Panc1 (cell line): ENCODE data around the gene NPTX2. TPM values are rescaled to one million over a fixed set of nuclear protein-coding genes. Genes with fewer than 3 reads are reported as not detected.

Source experiments
- ATAC-seq: fragments of 200-7000 bp; cut with Tn5 transposase; 2 replicates; pipeline ENCODE4 v1.9.1; 2020; ENCODE audit warnings: mild to moderate bottlenecking, moderate library complexity
- BruUV-seq: library from RNA; stranded (reverse); fragments of 400-500 nt; replicated peaks from 2 replicates; lab custom pipeline; 2021; lab: Mats Ljungman, UMichigan
- CTCF ChIA-PET: fragments of 300-600 bp; sonication (Branson Sonifier 250); formaldehyde crosslinking; loops from one replicate; lab custom pipeline; 2022; ENCODE audit warnings: antibody characterized with exemption; lab: Charles Lee
- POLR2A ChIA-PET: fragments of 300-600 bp; sonication (Branson Sonifier 250); formaldehyde crosslinking; loops from one replicate; lab custom pipeline; 2022; ENCODE audit warnings: antibody characterized with exemption; lab: Charles Lee
- DNase-seq: peaks from one replicate; pipeline ENCODE4 v3.0.0-alpha.2; 2010; ENCODE audit warnings: low read depth, low spot score
- H3K27ac ChIP-seq: 2 replicates; pipeline ENCODE4 v1.5.1; 2011; ENCODE audit warnings: mild to moderate bottlenecking, low read length, inconsistent platforms
- H3K27me3 ChIP-seq: fragments of 200-500 bp; sonication (Bioruptor generic); 2 replicates; pipeline ENCODE4 v1.6.0; 2014; ENCODE audit warnings: low read length, inconsistent platforms; ENCODE audit not compliant: control insufficient read depth, insufficient read depth
- H3K36me3 ChIP-seq: fragments of 200-500 bp; sonication (Bioruptor generic); 2 replicates; pipeline ENCODE4 v1.5.1; 2014; ENCODE audit warnings: inconsistent platforms, mild to moderate bottlenecking, low read length, moderate library complexity; ENCODE audit not compliant: control insufficient read depth, insufficient read depth
- H3K4me1 ChIP-seq: 2 replicates; pipeline ENCODE4 v1.5.1; 2011; ENCODE audit warnings: inconsistent platforms, mild to moderate bottlenecking, low read length, moderate library complexity; ENCODE audit not compliant: control insufficient read depth, insufficient read depth
- H3K4me3 ChIP-seq, 2 experiments: 2 replicates each; pipeline ENCODE4 v1.5.1; 2011 to 2012; ENCODE audit warnings: low read depth in 2 of 2, low read length in 2 of 2, mild to moderate bottlenecking in 2 of 2, inconsistent platforms in 1 of 2, moderate library complexity in 1 of 2
- H3K9me3 ChIP-seq: fragments of 200-500 bp; sonication (Bioruptor generic); 2 replicates; pipeline ENCODE4 v1.5.1; 2014; ENCODE audit warnings: low read depth, mild to moderate bottlenecking, inconsistent platforms, low read length, moderate library complexity; ENCODE audit not compliant: control insufficient read depth, insufficient read depth
- CTCF ChIP-seq: fragments of 450-650 bp; IDR thresholded peaks from 2 replicates; pipeline ENCODE4 v1.5.1; 2017; ENCODE audit warnings: mild to moderate bottlenecking
- POLR2AphosphoS5 ChIP-seq: IDR thresholded peaks from 2 replicates; pipeline ENCODE4 v1.6.1; 2012; ENCODE audit warnings: mild to moderate bottlenecking, low read depth, low read length, moderate library complexity
- REST ChIP-seq, 2 experiments: IDR thresholded peaks; 2 replicates each; pipeline ENCODE4 v1.6.1; 2011 to 2012; ENCODE audit warnings: low read depth in 2 of 2, control low read depth in 1 of 2, low read length in 1 of 2, mild to moderate bottlenecking in 1 of 2, moderate library complexity in 1 of 2; ENCODE audit not compliant: insufficient read depth in 1 of 2
- SIN3A ChIP-seq: IDR thresholded peaks from 2 replicates; pipeline ENCODE4 v1.6.1; 2012; ENCODE audit warnings: low read depth, mild to moderate bottlenecking, low read length, moderate library complexity, borderline replicate concordance; ENCODE audit not compliant: insufficient read depth
- TCF7L2 ChIP-seq: IDR thresholded peaks from 2 replicates; pipeline ENCODE4 v1.6.1; 2011; ENCODE audit warnings: mild to moderate bottlenecking, low read depth, low read length, inconsistent platforms
- in situ Hi-C: cut with HindIII; loops from 2 replicates; pipeline ENCODE4 v1.10.0; 2016; ENCODE audit warnings: low sequenced_read_pairs, low pct_unique_long_range_greater_than_20kb
- intact Hi-C: fragments of 100-400 bp; cut with micrococcal nuclease; formaldehyde crosslinking; loops from one replicate; pipeline ENCODE4 v1.10.0; 2022; ENCODE audit not compliant: unreplicated experiment
- total RNA-seq: library from RNA; stranded (reverse); gene quantifications from one replicate; pipeline ENCODE4 v1.2.1, GENCODE V29; 2021; ENCODE audit not compliant: unreplicated experiment

Gene NPTX2
- total RNA-seq, 1 experiment from 2014 or later: 0.15 TPM

GRCh38 chr7:98598846-98599615, 18.1 kb upstream of the NPTX2 start:
- no peaks in the 10 kb centered on the region for H3K4me1 ChIP-seq
- no peak for ATAC-seq
- ChIA-PET CTCF (interaction anchor here (0.5 kb wide), 1 partner anchor 236 kb away, joined by 3 read pairs; no protein-coding TSS in a partner anchor), POLR2A (no interaction called here)
- TF ChIP-seq REST (IDR thresholded peaks at IDR 0.05; ENCODE audit: insufficient read depth in 1 of 2, low read depth in 2 of 2, low read length in 1 of 2): no peak
- no peak for TF ChIP-seq TCF7L2
- no peak for TF ChIP-seq POLR2AphosphoS5
- TF ChIP-seq CTCF: no peak
- TF ChIP-seq SIN3A: no peak
- H3K4me3 ChIP-seq: no peak overlapping the region
- no peaks in the 10 kb centered on the region for H3K9me3 ChIP-seq
- DNase-seq: no peak
- H3K36me3 ChIP-seq: no peaks in the 10 kb centered on the region
- no peak overlapping the region for H3K27ac ChIP-seq
- intact Hi-C loops: no loop called here
- peaks cover 2% of the 10 kb centered on the region; the same call in 1 of the 2 replicates for H3K27me3 ChIP-seq
- BruUV-seq: no TSS peak
- in situ Hi-C loops: no loop called here

- intact Hi-C loops (no loop called here), in situ Hi-C loops (no loop called here)
- ChIA-PET CTCF (no interaction called here), POLR2A (no interaction called here)
- no peak for DNase-seq
- no peak for TF ChIP-seq TCF7L2
- TF ChIP-seq CTCF: no peak
- TF ChIP-seq REST (IDR thresholded peaks at IDR 0.05; ENCODE audit: insufficient read depth in 1 of 2, low read depth in 2 of 2, low read length in 1 of 2): no peak
- no peak for TF ChIP-seq POLR2AphosphoS5
- no peak for TF ChIP-seq SIN3A
- Histone ChIP-seq H3K27me3 (peaks cover 2% of the 10 kb centered on the region; the same call in 1 of the 2 replicates), H3K27ac (no peak overlapping the region), H3K9me3 (no peaks in the 10 kb centered on the region), H3K4me3 (no peak overlapping the region), H3K4me1 (no peaks in the 10 kb centered on the region), H3K36me3 (no peaks in the 10 kb centered on the region)
- ATAC-seq: no peak
- no TSS peak for BruUV-seq
Observed at GRCh38 chr7:98599886-98600285, 17.2 kb upstream of the NPTX2 start.
